T-helper 1 cell treated with Interleukin-12 subunit alpha and Interleukin-12 subunit beta and Interleukin-4 antibody, amounts not matched to agents 30 ng/mL and 1 ng/mL, for 36 hours (primary cell): Measurements from ENCODE around the gene ERN1. TPM values are rescaled to one million over a fixed set of nuclear protein-coding genes. Genes with fewer than 3 reads are reported as not detected.
"Not testable (repeated sequence)": the region's sequence is repeated elsewhere in the genome, so short reads cannot be mapped to it uniquely, and the experiment has no call there.

Experiments used
- intact Hi-C: fragments of 100-400 bp; cut with micrococcal nuclease; formaldehyde crosslinking; loops from one replicate; pipeline ENCODE4 v1.15.1; 2024
- total RNA-seq: library from RNA; stranded (reverse); gene quantifications from 2 replicates; pipeline ENCODE4 v1.2.3, GENCODE V29; 2022

Gene ERN1
- total RNA-seq, 1 donor from 2014 or later = 139 TPM

DNA sequence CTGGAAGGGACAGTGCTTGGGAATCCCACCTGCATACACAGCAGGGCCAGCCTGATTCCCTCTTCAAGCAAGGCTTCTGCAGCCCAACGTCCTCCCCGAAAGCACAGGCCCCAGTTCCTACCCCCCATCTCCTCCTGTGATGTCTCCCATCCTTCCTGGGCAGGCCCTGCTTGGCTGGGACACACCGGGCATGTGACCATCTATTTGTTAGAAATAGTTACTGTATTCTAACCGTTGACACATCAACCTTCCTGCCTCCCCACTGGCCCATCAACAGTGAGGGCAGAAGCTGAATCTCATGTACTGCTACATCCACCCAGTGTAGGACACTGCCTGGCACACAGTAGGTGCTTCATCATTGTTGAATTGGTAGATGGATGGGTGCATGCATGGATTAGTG is 121.1 kb downstream of the ERN1 start:
- intact Hi-C loops = no loop called here

DNA sequence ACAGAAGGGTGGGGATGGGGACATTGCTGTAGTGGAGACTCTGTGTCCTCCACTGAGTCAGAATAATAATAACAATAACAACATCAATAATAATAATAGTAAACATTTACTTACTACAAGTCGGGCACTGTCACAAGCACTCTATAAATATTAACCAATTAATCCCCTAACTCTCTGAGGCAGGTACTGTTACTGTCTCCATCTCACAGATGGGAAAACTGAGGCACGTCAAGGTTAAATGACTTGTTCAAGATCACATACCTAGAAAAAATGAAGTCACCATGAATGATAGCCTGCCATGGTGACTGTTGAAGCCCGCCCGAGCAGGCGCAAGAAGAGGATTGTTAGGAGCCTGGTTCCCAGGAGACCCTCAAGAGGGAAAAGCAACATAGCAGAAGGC is 121.6 kb downstream of the ERN1 start:
- intact Hi-C loops = no loop called here

DNA sequence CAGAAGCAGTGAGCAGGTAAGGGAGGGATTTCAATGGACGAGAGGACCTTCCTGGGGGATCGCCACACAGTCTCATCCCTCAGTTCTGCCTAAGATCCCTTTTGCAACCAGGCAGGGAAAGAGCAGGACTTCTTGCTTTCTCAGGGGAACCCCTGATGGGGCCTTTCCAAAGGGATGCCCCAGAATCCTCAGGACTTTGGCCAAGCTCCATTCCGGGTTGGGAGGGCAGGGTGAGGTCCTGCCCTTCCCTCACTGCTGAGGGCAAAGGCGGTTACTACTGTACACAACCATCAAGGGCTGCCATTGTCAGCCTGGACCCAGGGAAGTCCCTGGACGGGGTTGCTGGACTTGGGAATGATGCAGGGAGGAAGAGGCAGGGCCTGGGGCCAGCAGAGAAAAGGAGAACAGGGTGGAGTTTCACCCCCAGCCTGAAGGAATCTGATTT is 122.1 kb downstream of the ERN1 start:
- intact Hi-C loops = no loop called here

DNA sequence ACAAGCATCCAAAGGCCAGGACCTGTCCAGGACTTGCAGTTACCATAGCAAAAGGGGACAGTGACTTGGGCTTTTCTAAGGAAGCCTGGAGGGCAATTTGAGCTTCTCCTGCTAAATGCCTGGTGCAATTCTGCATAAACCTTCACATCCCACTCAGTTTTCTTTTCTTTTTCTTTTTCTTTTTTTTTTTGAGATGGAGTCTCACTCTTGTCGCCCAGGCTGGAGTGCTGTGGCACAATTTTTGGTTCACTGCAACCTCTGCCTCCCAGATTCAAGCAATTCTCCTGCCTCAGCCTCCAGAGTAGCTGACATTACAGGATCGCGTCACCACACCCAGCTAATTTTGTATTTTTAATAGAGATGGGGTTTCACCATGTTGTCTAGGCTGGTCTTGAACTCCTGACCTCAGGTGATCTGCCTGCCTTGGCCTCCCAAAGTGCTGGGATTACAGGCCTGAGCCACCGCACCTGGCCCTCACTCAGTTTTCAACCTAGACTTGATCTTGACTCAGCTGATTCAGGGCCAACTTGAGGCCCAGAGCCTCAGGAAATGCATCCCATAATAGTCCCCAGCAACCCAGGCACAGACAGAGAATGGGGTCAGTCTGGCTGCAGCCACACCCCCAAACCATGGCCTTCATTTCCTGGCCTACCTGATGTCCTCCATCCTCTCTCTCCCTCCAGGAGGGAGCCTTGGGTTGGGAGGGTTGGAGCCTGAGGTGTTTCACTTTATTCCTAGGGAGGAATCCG is 122.7 kb downstream of the ERN1 start:
- intact Hi-C loops = not testable (repeated sequence)

DNA sequence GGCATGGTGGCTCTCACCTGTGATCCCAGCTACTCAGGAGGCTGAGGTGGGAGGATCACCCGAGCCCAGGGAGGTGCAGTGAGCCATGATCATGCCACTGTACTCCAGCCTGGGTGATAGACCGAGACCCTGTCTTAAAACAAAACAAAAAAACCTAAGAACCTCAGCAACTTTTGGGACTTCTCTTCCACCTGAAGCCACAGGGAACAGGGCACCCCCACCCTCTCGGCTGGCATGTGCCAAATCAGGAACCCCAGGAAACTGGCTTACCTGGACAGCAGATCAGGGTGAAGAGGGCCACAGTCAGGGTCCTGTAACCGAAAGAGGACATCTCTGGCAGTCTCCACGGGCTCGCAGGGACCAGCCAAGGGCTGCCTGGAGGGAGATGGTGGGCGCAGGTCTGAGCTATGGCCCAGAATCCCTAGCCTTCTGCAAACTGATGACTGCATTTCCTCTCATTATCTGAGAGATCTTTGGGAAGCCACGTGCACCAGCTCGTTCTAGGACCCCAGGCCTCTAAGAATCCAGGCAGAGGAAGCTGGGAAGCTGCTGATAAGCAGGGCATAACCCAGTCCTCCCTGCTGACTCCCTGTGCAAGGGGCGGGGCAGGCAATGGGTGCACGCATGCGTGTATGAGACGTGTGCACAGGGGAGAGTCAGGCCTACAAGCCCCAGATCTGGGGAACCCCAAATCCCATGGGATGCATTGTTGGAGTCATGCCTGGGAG is 123.4 kb downstream of the ERN1 start:
- intact Hi-C loops = no loop called here

DNA sequence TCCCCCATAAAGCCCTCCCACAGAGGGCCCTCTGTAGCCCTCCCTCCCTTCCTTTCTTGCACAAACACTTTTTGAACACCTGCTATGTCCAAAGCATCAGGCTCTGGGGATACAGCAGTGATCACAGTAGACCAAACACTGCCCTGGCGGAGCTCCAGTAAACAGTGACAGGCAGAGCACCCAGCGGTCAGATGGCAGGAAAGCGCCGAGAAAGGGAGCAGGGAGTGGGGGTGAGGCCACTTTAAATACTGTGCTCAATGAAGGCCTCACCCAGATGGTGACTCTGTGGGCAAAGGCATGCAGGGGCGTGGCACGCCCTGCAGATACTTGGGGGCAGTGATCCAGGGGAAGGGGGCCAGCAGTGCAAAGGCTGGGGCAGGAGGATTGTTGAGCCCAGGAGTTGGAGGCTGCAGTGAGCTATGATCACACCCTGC is 124.2 kb downstream of the ERN1 start:
- intact Hi-C loops = no loop called here

DNA sequence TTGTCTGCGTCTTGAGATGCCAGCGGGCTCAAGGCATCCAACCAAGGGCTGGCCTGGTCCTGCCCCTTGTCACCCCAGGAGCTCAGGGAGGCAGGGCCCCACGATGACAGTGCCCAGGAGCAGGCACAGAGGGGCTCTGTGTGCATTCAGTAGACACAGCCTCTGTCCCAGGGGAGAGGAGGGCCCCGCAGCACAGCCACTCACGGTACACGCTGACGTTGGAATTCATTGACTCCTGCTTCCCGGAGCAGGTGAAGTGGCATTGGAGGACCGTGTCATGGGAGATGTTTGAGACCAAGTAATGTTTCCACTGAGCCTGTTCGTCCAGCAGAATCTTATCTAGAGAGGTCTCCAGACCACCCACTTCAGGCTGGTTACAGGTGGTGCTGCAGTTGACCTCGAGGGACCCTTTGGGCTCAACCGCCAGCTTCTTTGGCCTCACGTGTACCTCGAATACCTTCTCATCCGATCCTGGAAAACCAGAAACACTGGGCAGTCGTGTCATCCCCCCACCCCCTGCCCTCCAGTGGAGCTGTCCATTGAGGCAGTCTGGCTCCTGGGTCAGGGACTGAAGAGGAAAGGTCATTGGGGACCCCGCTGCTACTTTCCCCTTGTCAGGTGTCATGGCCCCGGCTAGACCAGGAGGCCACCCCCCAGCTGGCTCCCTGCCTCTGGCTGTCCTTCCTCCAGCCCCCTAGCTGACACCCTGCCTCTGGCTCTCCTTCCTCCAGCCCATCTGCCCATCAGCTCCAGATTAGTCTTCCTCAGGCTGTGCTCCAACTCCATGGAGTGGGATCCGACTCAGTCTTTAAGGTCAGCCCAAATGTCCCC is 124.8 kb downstream of the ERN1 start:
- intact Hi-C loops = no loop called here

DNA sequence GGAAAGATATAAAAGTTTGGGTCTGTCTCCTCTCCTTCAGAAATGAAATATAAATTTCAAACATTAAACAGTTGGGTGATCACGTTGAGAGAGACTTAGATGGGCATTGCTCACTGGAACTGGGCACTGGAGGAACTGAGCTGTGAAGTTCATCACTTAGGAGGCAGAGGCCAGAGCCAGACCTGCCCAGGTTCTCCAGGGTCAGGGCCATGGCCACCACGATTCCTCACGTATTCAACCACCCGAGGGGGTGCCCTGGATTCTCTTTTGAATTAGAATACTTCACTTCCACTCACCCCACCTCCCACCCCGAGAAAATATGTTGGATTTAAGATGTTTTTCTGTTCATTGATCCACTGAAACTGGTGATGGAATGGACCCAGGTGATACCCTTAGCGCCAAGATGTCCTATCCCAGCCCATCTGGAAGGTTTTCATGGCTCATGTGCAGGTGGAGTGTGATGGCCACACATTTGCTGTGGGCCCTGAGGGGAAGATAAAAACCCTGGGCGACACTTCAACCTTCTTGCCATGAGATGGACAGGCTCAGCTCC is 125.7 kb downstream of the ERN1 start:
- intact Hi-C loops = no loop called here

DNA sequence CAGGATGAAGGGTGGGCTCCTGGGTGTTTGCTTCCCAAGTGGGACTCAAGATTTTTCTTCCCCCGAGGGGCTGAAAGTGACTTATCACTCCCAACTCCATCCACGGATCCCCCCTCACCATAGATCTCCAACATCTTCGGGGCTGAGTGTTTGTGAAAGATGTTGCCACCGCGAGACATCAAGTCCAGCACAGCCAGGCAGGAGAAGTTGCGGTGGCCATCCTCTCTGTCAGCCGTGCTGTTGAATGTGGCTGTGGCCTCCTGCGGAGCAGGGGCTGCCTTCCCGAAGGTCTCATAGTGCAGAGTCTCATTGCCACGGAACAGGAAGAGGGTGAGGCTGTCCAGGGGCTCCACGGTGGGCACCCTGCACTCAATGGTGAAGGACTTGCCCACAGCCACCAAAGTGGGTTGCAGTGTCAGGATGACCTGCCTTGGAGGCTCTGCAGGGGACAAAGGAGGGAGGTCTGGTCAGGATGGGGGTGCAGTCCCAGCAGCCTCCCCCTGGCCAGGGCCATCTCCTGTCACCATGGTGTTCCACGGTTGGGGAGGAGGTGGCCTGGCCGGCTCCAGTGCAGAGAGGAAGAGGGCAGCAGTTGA is 126.3 kb downstream of the ERN1 start:
- intact Hi-C loops = no loop called here

DNA sequence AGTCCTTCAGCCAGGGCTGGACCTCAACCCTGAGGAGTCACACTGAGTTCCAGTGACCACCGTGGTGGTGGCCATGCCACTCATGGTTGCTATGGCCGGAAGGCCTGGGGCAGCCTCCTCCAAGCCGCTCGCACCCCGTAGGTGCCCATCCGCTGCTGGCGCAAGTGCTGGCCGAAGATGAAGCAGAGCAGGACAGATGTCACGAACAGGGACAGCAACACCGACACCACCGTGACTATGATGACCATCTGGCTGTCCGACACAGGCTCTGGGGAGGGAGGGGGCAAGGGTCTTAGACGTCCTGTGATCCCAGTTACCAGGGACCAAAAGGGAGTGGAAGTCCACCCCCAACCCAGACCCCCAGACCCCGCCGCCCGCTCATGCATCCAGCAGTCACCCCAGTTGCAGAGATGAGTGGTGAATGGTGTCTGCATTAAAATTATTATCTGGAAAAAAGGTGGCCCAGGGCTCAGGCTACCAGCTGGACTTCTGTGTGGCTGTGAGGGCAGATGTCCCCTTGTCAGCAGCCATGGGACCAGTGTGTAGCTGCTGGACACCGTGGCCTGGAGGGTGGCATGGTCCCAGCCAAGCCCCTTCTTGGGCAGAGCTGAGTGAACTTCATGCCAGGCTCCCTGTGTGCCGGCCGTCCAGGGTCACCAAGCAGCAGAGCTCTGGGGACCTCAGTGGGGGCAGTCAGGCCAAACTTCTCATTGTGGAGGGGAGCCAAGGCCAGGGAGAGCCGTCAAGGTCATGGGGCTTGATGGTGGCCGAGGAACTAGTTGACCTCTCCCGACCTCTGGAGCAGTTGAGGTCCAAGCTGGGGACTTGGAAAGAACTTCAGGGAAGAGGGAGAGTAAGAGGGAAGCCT is 127.1 kb downstream of the ERN1 start:
- intact Hi-C loops = no loop called here

DNA sequence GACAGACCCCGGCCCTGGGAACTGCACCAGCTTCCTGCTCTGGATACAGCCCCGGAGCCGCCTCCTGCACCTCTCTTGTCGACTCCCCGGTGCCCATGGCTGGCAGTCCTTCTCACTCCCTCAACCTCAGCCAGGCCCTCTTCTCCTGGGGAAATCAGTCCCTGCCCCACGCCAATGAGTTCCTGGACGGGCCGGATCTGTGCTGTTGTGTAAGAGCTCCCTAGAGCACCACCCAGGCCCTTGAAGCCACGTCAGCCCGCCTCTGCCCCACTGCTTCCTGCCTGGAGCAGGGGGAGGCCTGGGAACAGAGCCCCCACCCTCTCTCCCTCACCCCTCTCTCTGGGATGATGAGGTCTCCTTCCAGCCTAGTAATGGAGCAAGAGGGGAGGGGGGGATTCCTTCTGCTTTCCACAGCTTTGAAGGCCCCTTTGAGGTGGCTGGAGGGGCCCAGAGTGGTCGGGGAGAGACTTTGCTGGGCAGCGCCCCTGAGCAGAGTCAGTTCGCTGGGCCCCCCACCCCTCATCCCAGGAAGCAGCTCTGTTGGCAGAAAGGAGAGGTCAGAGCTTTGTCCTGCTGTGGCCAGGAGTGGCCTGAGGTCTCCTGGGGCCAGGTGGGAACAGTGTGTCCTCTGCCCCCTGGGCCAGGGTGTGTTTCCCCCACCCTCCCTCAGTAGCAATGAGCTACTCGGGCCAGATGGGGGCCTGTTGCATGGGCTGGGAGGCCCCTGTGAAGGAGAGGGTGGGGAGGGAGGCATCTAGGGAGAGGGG is 128.0 kb downstream of the ERN1 start:
- intact Hi-C loops = no loop called here

DNA sequence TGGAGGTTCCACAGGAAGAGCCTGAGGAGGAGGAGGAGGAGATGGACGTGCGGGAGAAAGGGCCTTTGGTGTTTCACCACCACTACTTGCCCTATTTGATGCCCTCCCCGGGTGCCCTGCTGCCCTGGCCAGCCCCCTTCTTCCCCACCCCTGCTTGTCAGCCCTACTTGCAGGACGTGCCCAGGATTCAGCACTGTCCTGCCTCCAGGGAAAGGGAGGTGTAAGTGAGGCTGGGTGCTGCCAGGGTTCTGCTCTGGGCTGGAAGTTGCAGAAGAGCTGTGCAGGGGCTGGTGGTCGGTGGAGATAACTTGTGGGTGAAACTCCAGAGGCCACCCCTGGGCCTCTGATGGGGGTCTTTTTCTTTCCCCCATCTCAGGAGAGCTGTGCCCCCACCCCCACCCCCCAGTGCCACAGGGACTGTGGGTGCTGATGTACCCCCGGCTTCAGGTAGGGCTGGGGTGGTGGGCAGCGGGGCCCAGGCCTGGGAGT is 128.8 kb downstream of the ERN1 start:
- intact Hi-C loops = no loop called here

DNA sequence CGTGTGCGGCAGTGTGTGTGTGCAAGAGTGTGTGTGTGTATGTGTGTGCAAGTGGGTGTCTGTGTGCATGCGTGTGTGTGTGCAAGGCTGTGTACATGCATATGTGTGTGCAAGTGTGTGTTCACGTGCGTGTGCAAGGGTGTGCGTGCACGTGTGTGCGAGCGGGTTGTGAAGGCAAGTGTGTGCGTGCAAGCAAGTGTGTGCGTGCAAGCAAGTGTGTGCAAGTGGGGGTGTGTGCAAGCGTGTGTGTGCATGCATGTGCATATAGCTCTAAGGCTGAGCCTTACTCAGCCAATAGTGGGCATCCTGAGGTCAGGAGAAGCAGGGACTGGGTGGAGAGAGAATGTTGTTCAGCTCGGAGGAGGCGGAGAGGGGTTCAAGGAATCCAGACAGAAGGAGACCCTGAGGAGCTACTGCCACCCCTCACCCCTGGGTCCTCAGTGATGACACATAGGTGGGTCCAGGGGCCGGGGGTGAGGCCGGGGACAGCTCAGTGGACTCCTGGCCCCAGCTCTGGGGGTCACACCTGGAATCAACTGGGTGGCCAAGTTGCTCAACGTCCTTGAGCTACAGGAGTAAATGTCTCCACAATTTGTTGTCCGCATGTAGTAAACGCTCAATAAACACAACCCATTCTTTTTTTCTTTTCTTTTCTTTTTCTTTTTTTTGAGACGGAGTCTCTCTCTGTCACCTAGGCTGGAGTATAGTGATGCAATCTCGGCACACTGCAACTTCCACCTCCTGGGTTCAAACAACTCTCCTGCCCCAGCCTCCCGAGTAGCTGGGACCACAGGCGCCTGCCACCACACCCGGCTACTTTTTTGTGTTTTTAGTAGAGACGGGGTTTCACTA is 130.0 kb downstream of the ERN1 start:
- intact Hi-C loops = no loop called here

DNA sequence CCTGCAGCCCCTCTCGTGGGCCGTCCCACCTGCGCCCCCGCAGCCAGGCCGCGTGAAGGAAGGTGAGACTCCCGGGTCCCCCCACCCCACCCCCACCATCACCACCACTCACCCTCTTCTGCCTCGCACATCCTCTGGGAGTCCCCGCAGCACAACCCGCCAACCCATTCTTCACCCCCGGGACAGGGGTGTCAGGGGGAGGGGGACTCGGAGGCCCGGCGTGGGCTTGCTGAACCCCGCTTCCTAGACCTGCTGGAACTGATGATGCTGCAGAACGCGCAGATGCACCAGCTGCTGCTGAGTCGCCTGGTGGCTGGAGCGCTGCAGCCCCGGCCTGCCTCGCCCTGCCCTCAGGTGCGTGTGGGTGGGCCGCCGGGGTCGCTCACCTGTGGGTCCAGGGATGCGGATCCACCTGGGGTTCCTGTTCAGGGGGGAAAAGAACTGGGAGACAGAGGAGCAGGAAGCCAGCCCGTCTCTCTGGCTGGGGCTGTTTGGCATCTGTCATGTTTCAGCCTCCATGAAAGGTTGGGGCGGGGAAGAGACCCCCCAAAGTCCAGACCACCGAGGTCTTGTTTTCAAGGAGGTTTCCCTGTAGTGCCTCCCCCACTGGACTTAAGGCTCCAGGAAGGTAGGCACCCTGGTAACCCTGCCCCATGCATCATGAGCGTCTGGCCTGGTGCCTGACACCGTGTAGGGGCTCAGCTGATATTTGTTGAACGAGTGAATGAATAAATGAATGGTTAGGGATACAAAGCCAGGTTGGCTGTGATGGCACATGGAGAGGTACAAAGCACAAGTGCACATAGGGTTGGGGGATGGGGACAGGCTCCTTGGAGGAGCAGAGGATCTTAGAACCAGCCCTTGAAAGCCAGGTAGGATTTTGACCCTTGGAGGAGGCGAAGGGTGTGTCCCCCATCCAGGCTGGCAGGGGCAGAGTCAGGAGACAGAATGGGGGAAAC is 130.9 kb downstream of the ERN1 start:
- intact Hi-C loops = loop anchor here (1.0 kb wide), 3 partner anchors 14 to 26 kb away; partner anchors contain the start of gene ICAM2

DNA sequence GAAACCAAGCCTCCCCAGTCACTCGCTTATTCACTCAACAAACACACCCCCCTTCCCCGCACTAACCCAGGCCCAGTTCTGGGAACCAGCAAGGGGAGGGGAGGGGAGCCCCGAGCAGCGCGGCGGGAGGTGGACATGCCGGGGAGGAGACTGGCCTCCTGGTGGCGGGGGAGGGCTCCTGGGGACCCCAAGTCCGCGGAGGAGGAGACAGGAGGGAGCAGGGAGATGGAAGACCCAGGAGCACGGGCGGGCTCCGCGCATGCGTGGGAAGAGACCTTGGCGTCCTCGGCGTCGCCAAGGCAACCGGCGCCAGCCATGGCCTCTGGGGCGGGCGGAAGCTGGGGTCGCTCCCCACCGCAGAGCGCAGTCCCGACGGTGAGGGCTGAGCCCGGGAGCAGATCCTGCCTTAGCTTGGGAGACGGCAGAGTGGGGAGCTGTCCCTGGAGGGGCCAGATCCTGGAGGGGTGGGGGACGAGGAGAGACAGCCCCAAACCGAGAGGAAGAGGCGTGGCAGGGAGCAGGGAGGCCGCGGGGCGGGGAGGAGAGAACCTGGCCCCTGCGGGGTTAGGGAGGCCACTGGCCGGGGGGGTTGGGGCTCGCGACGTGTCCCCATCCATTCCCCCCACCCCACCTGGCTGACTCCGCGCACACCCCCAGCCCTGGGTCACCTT is 131.8 kb downstream of the ERN1 start, which contains the start of gene PRR29:
Gene PRR29 (plus strand): TSS at position 302 of the 671 bp plus-strand sequence. CDS start 14 bp downstream, at position 316.
- intact Hi-C loops = loop anchor here (1.0 kb wide), 3 partner anchors 13 to 27 kb away; partner anchors contain the start of gene ICAM2

DNA sequence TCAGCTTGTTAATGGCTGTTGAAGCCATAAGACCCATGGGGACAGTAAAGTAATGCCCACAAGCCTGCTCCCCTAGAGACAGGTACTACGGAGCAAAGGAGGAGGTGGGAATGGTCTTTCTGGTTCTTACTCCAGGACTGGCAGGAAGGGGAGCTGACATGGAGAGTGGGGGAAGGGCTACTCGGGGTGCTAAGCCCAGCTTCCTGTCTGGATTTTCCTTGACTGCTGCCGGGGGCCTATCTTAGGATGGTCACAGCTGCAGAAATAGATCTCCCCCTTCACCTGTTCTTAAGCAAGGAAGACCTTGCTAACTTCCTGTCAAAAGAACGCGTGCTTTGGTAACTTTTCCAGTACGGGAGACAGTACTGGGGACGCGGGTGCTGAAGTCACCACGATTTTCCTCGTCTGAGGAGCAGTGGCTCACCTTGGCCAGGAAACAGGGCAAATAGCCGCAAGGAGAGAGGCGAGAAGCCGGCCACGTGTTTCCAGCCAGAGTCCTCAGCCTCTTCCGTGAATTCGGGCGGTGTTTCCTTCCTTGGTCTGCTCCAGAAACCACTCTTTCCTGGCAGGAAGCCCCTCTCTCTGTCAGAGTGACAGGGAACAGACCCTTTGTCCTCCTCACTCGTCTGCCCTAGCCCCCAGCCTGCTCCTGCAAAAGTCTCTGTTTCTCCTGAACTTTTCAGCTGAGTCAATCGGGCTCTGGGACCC is 132.4 kb downstream of the ERN1 start:
- intact Hi-C loops = loop anchor here (1.0 kb wide), 3 partner anchors 12 to 28 kb away; partner anchors contain the start of gene ICAM2
